Smooth muscle cell (in vitro differentiated cells): ENCODE results near the gene CLSTN1. TPM values are rescaled to one million over a fixed set of nuclear protein-coding genes. Genes with fewer than 3 reads are reported as not detected.

Experiments used
- DNase-seq: peaks from one replicate; lab custom pipeline; 2025; ENCODE audit not compliant: unreplicated experiment; lab: John Stamatoyannopoulos, UW
- H2AFZ ChIP-seq: fragments of 200-600 bp; sonication (generic); 2 replicates; pipeline ENCODE4 v1.6.0; 2016; ENCODE audit warnings: antibody characterized with exemption, low read depth, mild to moderate bottlenecking
- H3F3A ChIP-seq: fragments of 200-600 bp; sonication (generic); 2 replicates; pipeline ENCODE4 v1.6.0; 2017; ENCODE audit warnings: antibody characterized with exemption, low read depth
- H3K27ac ChIP-seq: fragments of 200-600 bp; sonication (generic); 2 replicates; pipeline ENCODE4 v1.5.1; 2016; ENCODE audit warnings: low read depth, mild to moderate bottlenecking
- H3K27me3 ChIP-seq: fragments of 200-600 bp; sonication (generic); 2 replicates; pipeline ENCODE4 v1.6.1; 2016; ENCODE audit warnings: low read depth, mild to moderate bottlenecking
- H3K36me3 ChIP-seq: fragments of 200-600 bp; sonication (generic); 2 replicates; pipeline ENCODE4 v1.5.1; 2016; ENCODE audit warnings: low read depth
- H3K4me1 ChIP-seq: fragments of 200-600 bp; sonication (generic); 2 replicates; pipeline ENCODE4 v1.5.1; 2016; ENCODE audit warnings: low read depth
- H3K4me2 ChIP-seq: fragments of 200-600 bp; sonication (generic); 2 replicates; pipeline ENCODE4 v1.6.0; 2016; ENCODE audit warnings: mild to moderate bottlenecking
- H3K4me3 ChIP-seq: fragments of 200-600 bp; sonication (generic); 2 replicates; pipeline ENCODE4 v1.5.1; 2016; ENCODE audit warnings: mild to moderate bottlenecking
- H3K79me2 ChIP-seq: fragments of 200-600 bp; sonication (generic); 2 replicates; pipeline ENCODE4 v1.6.0; 2016; ENCODE audit warnings: low read depth, mild to moderate bottlenecking
- H3K9ac ChIP-seq: fragments of 200-600 bp; sonication (generic); 2 replicates; pipeline ENCODE4 v1.6.0; 2016; ENCODE audit warnings: low read depth
- H3K9me3 ChIP-seq: fragments of 200-600 bp; sonication (generic); replicated peaks from 2 replicates; pipeline ENCODE4 v1.5.1; 2016; ENCODE audit warnings: low read depth
- H4K20me1 ChIP-seq: fragments of 200-600 bp; sonication (generic); 2 replicates; pipeline ENCODE4 v1.6.0; 2016; ENCODE audit warnings: low read depth
- CTCF ChIP-seq: fragments of 200-600 bp; sonication (generic); IDR thresholded peaks from 2 replicates; pipeline ENCODE4 v1.5.1; 2017; ENCODE audit warnings: borderline replicate concordance, mild to moderate bottlenecking, antibody characterized with exemption; ENCODE audit not compliant: insufficient read depth, poor library complexity, severe bottlenecking
- WGBS: methylation state at CpG from one replicate; pipeline ENCODE4 v1.1.7; 2016; ENCODE audit warnings: low lambda C conversion rate; 5-methylcytosine and 5-hydroxymethylcytosine counted together
- polyA plus RNA-seq: library from polyadenylated mRNA; unstranded; fragments of >200 nt; fragmentation: Nextera tagmentation; extraction: Ambion mirVana; gene quantifications from 2 replicates; pipeline ENCODE4 v1.2.1, GENCODE V29; 2016
- total RNA-seq: library from RNA; depleted of rRNA; stranded (reverse); fragments of >200 nt; gene quantifications from 2 replicates; pipeline ENCODE4 v1.2.3, GENCODE V29; 2014

Gene CLSTN1
- total and polyA plus RNA-seq, 2 experiments from 2014 or later, result 51.3 to 83.5 TPM

- Histone ChIP-seq H4K20me1 (no peaks in the 10 kb centered on the region), H2AFZ (no peak overlapping the region), H3F3A (no peaks in the 10 kb centered on the region), H3K4me3 (no peak overlapping the region), H3K4me1 (peaks cover 4% of the 10 kb centered on the region), H3K4me2 (no peak overlapping the region), H3K9me3 (no peaks in the 10 kb centered on the region), H3K9ac (no peak overlapping the region), H3K27me3 (no peaks in the 10 kb centered on the region), H3K79me2 (no peaks in the 10 kb centered on the region), H3K36me3 (no peaks in the 10 kb centered on the region), H3K27ac (no peak overlapping the region)
- 94% methylated on average over 20 of the region's 20 CpGs for WGBS
- no peak for TF ChIP-seq CTCF
- DNase-seq, result no peak
Observed at GRCh38 chr1:9849691-9850441, 26.1 kb upstream of the CLSTN1 start.

- DNase-seq, result no peak
Observed at GRCh38 chr1:9848022-9848421, 24.3 kb upstream of the CLSTN1 start.

GRCh38 chr1:9847269-9847668 lies 23.5 kb upstream of the CLSTN1 start:
- Histone ChIP-seq H2AFZ (no peak overlapping the region), H3K9ac (no peak overlapping the region), H3K36me3 (no peaks in the 10 kb centered on the region), H3K4me2 (no peak overlapping the region), H3K27ac (no peak overlapping the region), H4K20me1 (no peaks in the 10 kb centered on the region), H3K27me3 (no peaks in the 10 kb centered on the region), H3K9me3 (no peaks in the 10 kb centered on the region), H3F3A (no peaks in the 10 kb centered on the region), H3K4me1 (peaks cover 4% of the 10 kb centered on the region), H3K79me2 (no peaks in the 10 kb centered on the region), H3K4me3 (no peak overlapping the region)
- TF ChIP-seq CTCF, result no peak
- DNase-seq, result no peak
- 89% methylated on average over 2 of the region's 2 CpGs for whole genome bisulfite sequencing

More at GRCh38 chr1:9848022-9848421, 24.3 kb upstream of the CLSTN1 start:
- Histone ChIP-seq H3K36me3 (no peaks in the 10 kb centered on the region), H3K79me2 (no peaks in the 10 kb centered on the region), H2AFZ (no peak overlapping the region), H3K27ac (no peak overlapping the region), H4K20me1 (no peaks in the 10 kb centered on the region), H3K27me3 (no peaks in the 10 kb centered on the region), H3K4me2 (no peak overlapping the region), H3K9me3 (no peaks in the 10 kb centered on the region), H3F3A (no peaks in the 10 kb centered on the region), H3K4me1 (peaks cover 4% of the 10 kb centered on the region), H3K4me3 (no peak overlapping the region), H3K9ac (no peak overlapping the region)
- TF ChIP-seq CTCF, result no peak
- 80% methylated on average over 8 of the region's 8 CpGs for WGBS
